ENCODE results near the gene ARL6.

ARL6 gene, protein sequence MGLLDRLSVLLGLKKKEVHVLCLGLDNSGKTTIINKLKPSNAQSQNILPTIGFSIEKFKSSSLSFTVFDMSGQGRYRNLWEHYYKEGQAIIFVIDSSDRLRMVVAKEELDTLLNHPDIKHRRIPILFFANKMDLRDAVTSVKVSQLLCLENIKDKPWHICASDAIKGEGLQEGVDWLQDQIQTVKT

DNA sequence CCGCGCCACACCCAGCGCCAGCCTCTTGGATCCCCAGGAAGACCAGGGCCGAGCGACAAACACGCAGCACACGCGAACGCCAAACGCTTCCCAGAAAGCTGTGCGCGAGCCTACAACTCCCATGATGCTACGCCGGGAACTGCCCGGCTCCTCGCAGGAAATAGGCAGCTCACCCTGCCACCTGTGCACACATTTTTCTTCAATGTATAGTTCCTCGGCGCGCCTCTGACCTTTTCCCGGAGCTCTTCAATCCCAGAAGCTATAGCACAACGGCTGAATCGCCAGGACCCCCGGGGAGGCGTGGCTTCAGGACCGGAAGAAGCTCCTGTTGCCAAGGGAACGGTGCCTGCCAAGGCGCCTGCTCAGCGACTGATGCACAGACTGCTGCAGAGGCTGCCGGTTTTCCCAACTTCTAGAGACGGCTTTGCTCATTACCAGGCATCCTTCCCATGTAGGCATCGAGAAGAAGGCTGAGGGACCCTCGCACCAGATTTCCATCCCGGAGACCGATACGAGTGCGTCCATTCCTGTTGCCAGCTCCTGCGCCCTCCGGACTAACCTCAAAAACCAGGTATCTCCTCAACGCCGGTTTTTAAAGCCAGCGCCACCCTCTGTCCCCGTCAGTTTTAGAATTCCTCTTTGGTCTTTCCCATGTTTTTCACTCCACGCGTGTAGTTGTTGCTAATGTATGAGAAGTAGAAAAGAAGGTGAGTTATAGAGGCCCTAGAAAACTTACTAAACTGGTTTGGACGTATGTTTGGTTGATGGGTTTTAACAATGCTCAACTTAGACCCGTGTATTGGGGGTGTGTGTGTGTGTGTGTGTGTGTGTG, at the start of gene ARL6:
ARL6 (plus strand) TSS at position 352 of the 832 bp plus-strand sequence. CDS start 3,350 bp downstream, outside the sequence.
- no peak for TF ChIP-seq EZH2phosphoT487 (IDR thresholded peaks at IDR 0.05; ENCODE audit: borderline replicate concordance)
- TF ChIP-seq, protein P1, sequence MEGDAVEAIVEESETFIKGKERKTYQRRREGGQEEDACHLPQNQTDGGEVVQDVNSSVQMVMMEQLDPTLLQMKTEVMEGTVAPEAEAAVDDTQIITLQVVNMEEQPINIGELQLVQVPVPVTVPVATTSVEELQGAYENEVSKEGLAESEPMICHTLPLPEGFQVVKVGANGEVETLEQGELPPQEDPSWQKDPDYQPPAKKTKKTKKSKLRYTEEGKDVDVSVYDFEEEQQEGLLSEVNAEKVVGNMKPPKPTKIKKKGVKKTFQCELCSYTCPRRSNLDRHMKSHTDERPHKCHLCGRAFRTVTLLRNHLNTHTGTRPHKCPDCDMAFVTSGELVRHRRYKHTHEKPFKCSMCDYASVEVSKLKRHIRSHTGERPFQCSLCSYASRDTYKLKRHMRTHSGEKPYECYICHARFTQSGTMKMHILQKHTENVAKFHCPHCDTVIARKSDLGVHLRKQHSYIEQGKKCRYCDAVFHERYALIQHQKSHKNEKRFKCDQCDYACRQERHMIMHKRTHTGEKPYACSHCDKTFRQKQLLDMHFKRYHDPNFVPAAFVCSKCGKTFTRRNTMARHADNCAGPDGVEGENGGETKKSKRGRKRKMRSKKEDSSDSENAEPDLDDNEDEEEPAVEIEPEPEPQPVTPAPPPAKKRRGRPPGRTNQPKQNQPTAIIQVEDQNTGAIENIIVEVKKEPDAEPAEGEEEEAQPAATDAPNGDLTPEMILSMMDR (conservative IDR thresholded peaks at IDR 0.05; ENCODE audit: low read length) = peak; percentile 36; the same call in 1 of the 2 replicates
- Histone ChIP-seq H3K36me3 (ENCODE audit: insufficient read depth, low read length) (no peaks in the 10 kb centered on the region), H3K9ac (ENCODE audit: low read depth, low read length, poor library complexity, severe bottlenecking) (peak within 1 kb of the TSS; percentile 69), H3K4me2 (ENCODE audit: low read depth, low read length, poor library complexity, severe bottlenecking) (peak within 1 kb of the TSS; percentile 77), H4K20me1 (ENCODE audit: insufficient read depth, low read length, poor library complexity, severe bottlenecking) (no peaks in the 10 kb centered on the region), H3K79me2 (ENCODE audit: insufficient read depth, low read length) (no peaks in the 10 kb centered on the region), H3F3A (ENCODE audit: low read depth) (no peaks in the 10 kb centered on the region), H2AFZ (ENCODE audit: low read length) (peak within 1 kb of the TSS; percentile 98), H3K9me2 (replicated peaks; ENCODE audit: low read depth, low read length) (no peaks in the 10 kb centered on the region), H3K4me3 (ENCODE audit: low read length, poor library complexity, severe bottlenecking) (peak within 1 kb of the TSS; percentile 91), H3K4me1 (ENCODE audit: insufficient read depth, low read length, poor library complexity, severe bottlenecking) (peaks cover 35% of the 10 kb centered on the region), H3K27me3 (ENCODE audit: insufficient read depth, low read length, poor library complexity, severe bottlenecking) (peaks cover 6% of the 10 kb centered on the region), H3K9me3 (ENCODE audit: insufficient read depth, low read depth, low read length) (no peaks in the 10 kb centered on the region)

DNA sequence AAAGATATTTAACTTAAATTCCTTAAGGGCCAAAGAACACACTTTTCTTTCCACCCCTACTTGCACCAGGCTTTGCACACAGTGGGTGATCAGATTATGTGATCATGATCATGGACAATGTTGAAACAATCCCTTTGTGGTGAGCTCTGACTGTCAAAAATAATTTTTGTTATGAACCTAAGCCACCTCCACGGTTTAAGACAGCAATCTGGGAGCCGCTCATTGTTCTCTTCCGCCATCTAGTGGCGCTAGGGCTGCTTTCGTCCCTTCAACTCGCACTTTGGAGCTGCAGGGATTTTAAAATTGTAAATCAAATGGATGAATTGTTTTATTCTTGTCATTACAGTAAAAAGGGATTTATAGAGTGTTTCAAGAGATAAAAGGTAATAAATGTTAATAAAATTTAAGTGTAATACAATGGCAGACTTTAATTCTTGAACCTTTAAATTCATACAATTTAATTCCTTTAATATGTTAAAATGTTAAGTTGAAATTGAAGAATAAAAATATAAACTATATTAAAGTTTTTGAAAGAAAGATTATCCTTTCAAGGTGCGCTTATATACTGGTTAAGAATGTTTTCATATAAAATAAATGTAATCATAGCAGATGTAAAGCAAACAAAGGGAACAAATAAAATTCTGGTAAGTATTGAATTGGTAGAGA, 45.3 kb upstream of the ARL6 start:
- no peak overlapping the region for H3K9ac ChIP-seq (ENCODE audit: low read depth, low read length, poor library complexity, severe bottlenecking)
- no peak for TF ChIP-seq EZH2phosphoT487 (IDR thresholded peaks at IDR 0.05; ENCODE audit: borderline replicate concordance)
- TF ChIP-seq, protein P1 (conservative IDR thresholded peaks at IDR 0.05; ENCODE audit: low read length) = peak; percentile 95
- no peaks in the 10 kb centered on the region for H4K20me1 ChIP-seq (ENCODE audit: insufficient read depth, low read length, poor library complexity, severe bottlenecking)
- H3K4me3 ChIP-seq (ENCODE audit: low read length, poor library complexity, severe bottlenecking) = no peak overlapping the region
- no peak overlapping the region for H2AFZ ChIP-seq (ENCODE audit: low read length)
- H3K36me3 ChIP-seq (ENCODE audit: insufficient read depth, low read length) = no peaks in the 10 kb centered on the region
- H3K9me3 ChIP-seq (ENCODE audit: insufficient read depth, low read depth, low read length) = no peaks in the 10 kb centered on the region
- H3K27me3 ChIP-seq (ENCODE audit: insufficient read depth, low read length, poor library complexity, severe bottlenecking) = no peaks in the 10 kb centered on the region
- H3K4me2 ChIP-seq (ENCODE audit: low read depth, low read length, poor library complexity, severe bottlenecking) = no peak overlapping the region
- H3F3A ChIP-seq (ENCODE audit: low read depth) = no peaks in the 10 kb centered on the region
- H3K79me2 ChIP-seq (ENCODE audit: insufficient read depth, low read length) = no peaks in the 10 kb centered on the region
- no peaks in the 10 kb centered on the region for H3K9me2 ChIP-seq (replicated peaks; ENCODE audit: low read depth, low read length)
- no peaks in the 10 kb centered on the region for H3K4me1 ChIP-seq (ENCODE audit: insufficient read depth, low read length, poor library complexity, severe bottlenecking)

DNA sequence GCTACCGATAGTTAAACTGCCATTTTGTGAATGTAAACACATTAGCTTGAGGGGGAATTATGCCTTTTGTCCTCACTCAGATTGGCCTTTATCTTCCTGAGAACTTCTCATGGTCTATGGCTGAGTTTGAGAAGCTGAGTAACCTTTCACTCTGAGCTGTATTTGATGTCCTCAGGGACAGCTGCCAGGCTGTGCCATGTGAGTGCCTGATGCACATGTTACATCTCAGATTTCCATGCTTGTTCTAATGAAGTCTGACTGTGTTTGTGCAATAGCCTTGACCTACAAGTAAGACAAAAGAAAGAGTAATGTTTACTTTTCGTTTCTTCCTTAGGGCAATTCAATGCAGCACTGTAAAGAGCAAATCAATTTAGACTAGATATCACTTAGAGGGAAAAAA, 44.1 kb upstream of the ARL6 start:
- Histone ChIP-seq H2AFZ (ENCODE audit: low read length) (no peak overlapping the region), H3K9ac (ENCODE audit: low read depth, low read length, poor library complexity, severe bottlenecking) (no peak overlapping the region), H3K27me3 (ENCODE audit: insufficient read depth, low read length, poor library complexity, severe bottlenecking) (no peaks in the 10 kb centered on the region), H3K36me3 (ENCODE audit: insufficient read depth, low read length) (no peaks in the 10 kb centered on the region), H3K9me2 (replicated peaks; ENCODE audit: low read depth, low read length) (no peaks in the 10 kb centered on the region), H3K9me3 (ENCODE audit: insufficient read depth, low read depth, low read length) (no peaks in the 10 kb centered on the region), H3K4me2 (ENCODE audit: low read depth, low read length, poor library complexity, severe bottlenecking) (no peak overlapping the region), H3F3A (ENCODE audit: low read depth) (no peaks in the 10 kb centered on the region), H3K4me1 (ENCODE audit: insufficient read depth, low read length, poor library complexity, severe bottlenecking) (no peaks in the 10 kb centered on the region), H3K79me2 (ENCODE audit: insufficient read depth, low read length) (no peaks in the 10 kb centered on the region), H4K20me1 (ENCODE audit: insufficient read depth, low read length, poor library complexity, severe bottlenecking) (no peaks in the 10 kb centered on the region), H3K4me3 (ENCODE audit: low read length, poor library complexity, severe bottlenecking) (no peak overlapping the region)
- TF ChIP-seq, protein P1 (conservative IDR thresholded peaks at IDR 0.05; ENCODE audit: low read length) = no peak
- no peak for TF ChIP-seq EZH2phosphoT487 (IDR thresholded peaks at IDR 0.05; ENCODE audit: borderline replicate concordance)

Data from Loucy (cell line).